Kidney (tissue), 14 donors: ENCODE data around the gene SLC38A2. TPM values are rescaled to one million over a fixed set of nuclear protein-coding genes. Genes with fewer than 3 reads are reported as not detected.

Experiments used
- DNase-seq, 5 donors: peaks; one replicate each; pipeline ENCODE4 v3.0.0-alpha.2; 2013 to 2020
- FAIRE-seq: peaks from 2 replicates; lab custom pipeline; 2012; peaks lifted over from hg19 to GRCh38; lab: Jason Lieb, UNC
- H3K27ac ChIP-seq, 2 donors: one replicate each; pipeline ENCODE4 v1.7.0; 2013; ENCODE audit warnings: low read depth in 2 of 2, low read length in 2 of 2, inconsistent platforms in 1 of 2
- H3K27me3 ChIP-seq: one replicate; pipeline ENCODE4 v1.7.1; 2013; ENCODE audit warnings: low read length, inconsistent platforms; ENCODE audit not compliant: control insufficient read depth, insufficient read depth
- H3K36me3 ChIP-seq, 3 donors: one replicate each; pipeline versions ENCODE4 v1.7.0 to v1.7.1; 2013; ENCODE audit warnings: low read length in 3 of 3, control low read depth in 1 of 3, inconsistent platforms in 1 of 3; ENCODE audit not compliant: insufficient read depth in 3 of 3, control insufficient read depth in 2 of 3
- H3K4me1 ChIP-seq, 3 donors: one replicate each; pipeline versions ENCODE4 v1.7.0 to v1.7.1; 2013; ENCODE audit warnings: low read length in 3 of 3, inconsistent platforms in 1 of 3, low read depth in 1 of 3; ENCODE audit not compliant: control insufficient read depth in 2 of 3, insufficient read depth in 2 of 3
- H3K4me3 ChIP-seq, 3 donors: one replicate each; pipeline versions ENCODE4 v1.7.0 to v1.8.1; 2013; ENCODE audit warnings: low read length in 3 of 3, control low read depth in 1 of 3, inconsistent platforms in 1 of 3
- H3K9ac ChIP-seq, 3 donors: one replicate each; pipeline versions ENCODE4 v1.7.0 to v1.7.1; 2013; ENCODE audit warnings: low read length in 3 of 3, control low read depth in 1 of 3, inconsistent platforms in 1 of 3
- H3K9me3 ChIP-seq, 3 donors: one replicate each; pipeline versions ENCODE4 v1.7.0 to v1.7.1; 2013; ENCODE audit warnings: low read length in 3 of 3, control low read depth in 1 of 3, inconsistent platforms in 1 of 3; ENCODE audit not compliant: control insufficient read depth in 2 of 3, insufficient read depth in 1 of 3
- CTCF ChIP-seq: IDR thresholded peaks from 3 replicates; pipeline ENCODE4 v1.5.1; 2012; ENCODE audit warnings: mild to moderate bottlenecking, moderate library complexity, borderline replicate concordance; ENCODE audit not compliant: insufficient read depth; ENCODE audit errors: extremely low read depth
- intact Hi-C: fragments of 100-400 bp; cut with DNase I; formaldehyde crosslinking; loops from one replicate; pipeline ENCODE4 v1.11.1; 2022
- polyA plus RNA-seq: library from polyadenylated mRNA; stranded (reverse); fragments of 350-450 nt; fragmentation: Illumina TruSeq; extraction: RNeasy Lipid Tissue Mini Kit (QIAGEN cat#74804); gene quantifications from one replicate; pipeline ENCODE4 v1.2.3, GENCODE V29; 2014; ENCODE audit warnings: low read depth, low replicate concordance; ENCODE audit not compliant: insufficient read depth
- total RNA-seq: library from RNA; stranded (reverse); fragmentation: NEBNext Ultra II Directional; extraction: Animal tissue kit (Norgen Biotek cat#: 25700); gene quantifications from one replicate; pipeline ENCODE4 v1.2.1, GENCODE V29; 2021
- donor health status: control.
- donor health status: control.
- donor health status: control.
- donor health status: control.
- donor health status: control.
- donor health status: DM: yes; HTN: yes; CAD: no.
- donor health status: Normal renal cell carcinoma (clear cell type).

Gene SLC38A2
- total and polyA plus RNA-seq, 2 donors from 2014 or later: 38.6 to 189 TPM

GRCh38 chr12:46389031-46389616 is 16.6 kb upstream of the SLC38A2 start:
- peaks cover 2 to 20% (median 17%) of the 10 kb centered on the region in 3 donors for H3K4me1 ChIP-seq
- H3K27ac ChIP-seq: peak overlapping the region in 1 of 2 donors; percentile 2
- TF ChIP-seq CTCF: no peak
- no peaks in the 10 kb centered on the region for H3K9me3 ChIP-seq
- DNase-seq (no peak), FAIRE-seq (no peak)
- no peak overlapping the region for H3K9ac ChIP-seq
- H3K27me3 ChIP-seq: no peaks in the 10 kb centered on the region
- intact Hi-C loops: no loop called here
- no peaks in the 10 kb centered on the region for H3K36me3 ChIP-seq
- H3K4me3 ChIP-seq: no peak overlapping the region

GRCh38 chr12:46388427-46389021 is 16.0 kb upstream of the SLC38A2 start:
- no peak for DNase-seq
- H3K4me3 ChIP-seq: no peak overlapping the region
- peaks cover 2 to 20% (median 17%) of the 10 kb centered on the region in 3 donors for H3K4me1 ChIP-seq
- no peaks in the 10 kb centered on the region for H3K36me3 ChIP-seq
- intact Hi-C loops: no loop called here
- no peak for FAIRE-seq
- H3K9ac ChIP-seq: no peak overlapping the region
- TF ChIP-seq CTCF: no peak
- H3K9me3 ChIP-seq: no peaks in the 10 kb centered on the region
- no peaks in the 10 kb centered on the region for H3K27me3 ChIP-seq
- peak overlapping the region in 1 of 2 donors; percentile 13 for H3K27ac ChIP-seq

- no peak for FAIRE-seq
Measured at GRCh38 chr12:46387670-46388069, 15.1 kb upstream of the SLC38A2 start.

More at GRCh38 chr12:46387670-46388069, 15.1 kb upstream of the SLC38A2 start:
- Histone ChIP-seq H3K36me3 (no peaks in the 10 kb centered on the region), H3K27me3 (no peaks in the 10 kb centered on the region), H3K9me3 (no peaks in the 10 kb centered on the region), H3K9ac (no peak overlapping the region), H3K4me3 (no peak overlapping the region), H3K27ac (peak overlapping the region in 1 of 2 donors; percentile 20), H3K4me1 (peaks cover 2 to 20% (median 17%) of the 10 kb centered on the region in 3 donors)
- DNase-seq: no peak
- no peak for TF ChIP-seq CTCF
- intact Hi-C loops: no loop called here
